GM10266 (cell line): ENCODE results near the gene BTNL8.
"Not testable (repeated sequence)": the region's sequence is repeated elsewhere in the genome, so short reads cannot be mapped to it uniquely, and the experiment has no call there.

Source experiments
- DNase-seq: peaks from one replicate; pipeline ENCODE4 v3.0.0; 2012; ENCODE audit errors: extremely low spot score
- TF ChIP-seq, protein P1 (sequence below): IDR thresholded peaks from 2 replicates; pipeline ENCODE4 v1.5.1; 2012; ENCODE audit warnings: mild to moderate bottlenecking, low read depth; ENCODE audit not compliant: control insufficient read depth, insufficient read depth; ENCODE audit errors: missing control alignments

BTNL8 gene

DNA sequence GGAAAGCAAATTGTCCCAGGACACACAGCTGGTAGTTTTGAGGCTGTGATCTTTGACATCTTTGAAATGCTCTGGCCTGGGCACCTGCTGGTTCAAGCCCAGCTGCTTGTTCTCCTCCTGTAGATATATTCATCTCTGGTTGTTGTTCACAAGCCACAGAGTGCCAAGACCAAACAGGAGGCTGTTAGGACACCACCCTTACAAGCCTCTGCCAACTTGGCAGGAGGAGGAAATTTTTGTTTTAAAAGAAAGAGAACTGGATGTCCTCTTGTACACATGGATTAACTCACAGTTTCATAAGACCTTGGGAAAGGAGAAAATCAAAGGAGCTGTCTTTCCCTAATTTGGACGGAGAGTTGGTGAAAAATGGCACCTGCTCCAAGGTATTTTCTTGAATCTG, 29.4 kb upstream of the BTNL8 start:
- no peak for DNase-seq
- TF ChIP-seq, protein P1, sequence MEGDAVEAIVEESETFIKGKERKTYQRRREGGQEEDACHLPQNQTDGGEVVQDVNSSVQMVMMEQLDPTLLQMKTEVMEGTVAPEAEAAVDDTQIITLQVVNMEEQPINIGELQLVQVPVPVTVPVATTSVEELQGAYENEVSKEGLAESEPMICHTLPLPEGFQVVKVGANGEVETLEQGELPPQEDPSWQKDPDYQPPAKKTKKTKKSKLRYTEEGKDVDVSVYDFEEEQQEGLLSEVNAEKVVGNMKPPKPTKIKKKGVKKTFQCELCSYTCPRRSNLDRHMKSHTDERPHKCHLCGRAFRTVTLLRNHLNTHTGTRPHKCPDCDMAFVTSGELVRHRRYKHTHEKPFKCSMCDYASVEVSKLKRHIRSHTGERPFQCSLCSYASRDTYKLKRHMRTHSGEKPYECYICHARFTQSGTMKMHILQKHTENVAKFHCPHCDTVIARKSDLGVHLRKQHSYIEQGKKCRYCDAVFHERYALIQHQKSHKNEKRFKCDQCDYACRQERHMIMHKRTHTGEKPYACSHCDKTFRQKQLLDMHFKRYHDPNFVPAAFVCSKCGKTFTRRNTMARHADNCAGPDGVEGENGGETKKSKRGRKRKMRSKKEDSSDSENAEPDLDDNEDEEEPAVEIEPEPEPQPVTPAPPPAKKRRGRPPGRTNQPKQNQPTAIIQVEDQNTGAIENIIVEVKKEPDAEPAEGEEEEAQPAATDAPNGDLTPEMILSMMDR, result no peak

GRCh38 chr5:180870276-180871068, 28.5 kb upstream of the BTNL8 start:
- TF ChIP-seq, protein P1, result no peak
- DNase-seq, result no peak

DNA sequence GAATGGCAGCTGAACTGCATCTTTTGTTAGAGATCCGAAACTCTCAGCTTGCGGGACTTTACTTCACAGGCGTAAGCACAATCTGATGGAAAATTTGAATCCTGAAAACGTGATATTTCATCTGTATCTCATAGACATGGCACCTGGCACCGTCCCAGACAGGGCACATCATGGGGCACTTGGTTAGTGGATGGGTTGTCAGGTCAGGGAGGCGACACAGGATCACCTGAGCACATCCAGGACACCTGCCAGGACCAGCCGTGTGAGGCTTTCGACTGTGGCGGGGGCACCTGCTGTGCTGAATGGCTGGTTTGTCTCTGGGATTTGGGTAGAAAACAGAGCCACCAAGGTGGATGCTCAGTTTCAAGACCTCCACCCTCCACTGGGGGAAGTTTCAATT, 26.5 kb upstream of the BTNL8 start:
- TF ChIP-seq, protein P1, result no peak
- no peak for DNase-seq

- TF ChIP-seq, protein P1, result no peak
- DNase-seq, result no peak
Measured at GRCh38 chr5:180873615-180874520, 25.1 kb upstream of the BTNL8 start.

DNA sequence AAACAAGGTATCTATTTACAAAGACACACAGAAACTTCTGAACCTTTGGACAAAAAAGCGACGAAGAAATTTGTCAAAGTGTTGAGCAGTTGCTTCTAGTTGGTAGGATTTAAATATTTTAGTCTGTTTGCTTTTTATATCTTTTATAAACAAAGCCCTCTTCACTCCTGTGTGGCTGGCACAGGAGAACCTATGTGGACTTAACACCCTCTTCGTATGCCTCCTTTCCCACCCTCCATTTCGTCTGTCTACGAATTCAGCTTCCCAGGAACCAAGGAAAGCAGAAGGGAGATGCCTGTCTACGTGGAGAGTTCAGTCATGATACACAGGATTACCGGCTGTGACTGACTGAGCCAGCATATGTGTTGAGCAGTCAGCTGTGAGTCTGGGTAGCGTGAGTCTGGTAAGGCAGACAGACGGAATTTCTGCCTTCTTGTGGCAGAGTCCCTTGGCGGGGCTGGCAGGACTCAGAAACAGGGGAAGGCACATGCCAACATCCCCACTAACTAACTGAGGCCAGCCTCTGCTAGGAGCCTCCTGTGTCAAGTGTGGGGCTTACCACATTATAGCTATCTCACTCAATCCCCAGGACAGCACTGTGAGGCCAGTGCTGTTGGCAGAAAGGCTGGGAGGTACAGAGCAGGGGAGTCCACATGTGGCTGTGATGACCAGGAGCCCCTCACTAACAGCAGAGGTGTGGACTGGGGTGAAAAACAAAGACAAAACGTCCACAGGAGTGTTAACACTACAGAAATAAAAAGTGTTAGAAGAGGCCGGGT, 24.0 kb upstream of the BTNL8 start:
- TF ChIP-seq, protein P1, result no peak
- no peak for DNase-seq

GRCh38 chr5:180875860-180876426, 23.0 kb upstream of the BTNL8 start:
- TF ChIP-seq, protein P1, result no peak
- no peak for DNase-seq

- not testable (repeated sequence) for DNase-seq
Measured at GRCh38 chr5:180885845-180886529, 13.0 kb upstream of the BTNL8 start.
